Upper lobe of right lung (tissue), 1 donor: Measurements from ENCODE around the gene KRTAP5-10. TPM values are rescaled to one million over a fixed set of nuclear protein-coding genes. Genes with fewer than 3 reads are reported as not detected.
"Not testable (repeated sequence)": the region's sequence is repeated elsewhere in the genome, so short reads cannot be mapped to it uniquely, and the experiment has no call there.

ENCODE experiments used
- ATAC-seq: fragments of 200-7000 bp; cut with Tn5 transposase; one replicate; pipeline ENCODE4 v1.9.1; 2020; ENCODE audit warnings: mild to moderate bottlenecking, moderate library complexity
- DNase-seq: peaks from one replicate; pipeline ENCODE4 v3.0.0-alpha.2; 2020
- H3K27ac ChIP-seq: fragments of 200-600 bp; one replicate; pipeline ENCODE4 v1.8.0; 2022
- H3K27me3 ChIP-seq: fragments of 200-600 bp; one replicate; pipeline ENCODE4 v1.8.0; 2022; ENCODE audit warnings: mild to moderate bottlenecking
- H3K36me3 ChIP-seq: fragments of 200-600 bp; one replicate; pipeline ENCODE4 v1.8.0; 2022
- H3K4me1 ChIP-seq: fragments of 200-600 bp; one replicate; pipeline ENCODE4 v1.8.0; 2022
- H3K4me3 ChIP-seq: fragments of 200-600 bp; one replicate; pipeline ENCODE4 v1.8.0; 2022; ENCODE audit warnings: mild to moderate bottlenecking
- H3K9me3 ChIP-seq: fragments of 200-600 bp; one replicate; pipeline ENCODE4 v1.8.0; 2022
- intact Hi-C: fragments of 100-400 bp; cut with DNase I; formaldehyde crosslinking; loops from one replicate; pipeline ENCODE4 v1.11.0; 2022
- total RNA-seq: library from RNA; stranded (reverse); fragmentation: NEBNext Ultra II Directional; extraction: Animal tissue kit (Norgen Biotek cat#: 25700); gene quantifications from one replicate; pipeline ENCODE4 v1.2.1, GENCODE V29; 2021
- TF ChIP-seq, protein P1 (sequence below): fragments of 200-600 bp; IDR thresholded peaks from one replicate; pipeline ENCODE4 v1.8.0; 2022; ENCODE audit warnings: antibody characterized with exemption
- donor health status: DM: no; HTN: yes; CAD: no; lungs with severe emphysema.

KRTAP5-10 gene
- total RNA-seq, 1 donor from 2014 or later, result not detected

DNA sequence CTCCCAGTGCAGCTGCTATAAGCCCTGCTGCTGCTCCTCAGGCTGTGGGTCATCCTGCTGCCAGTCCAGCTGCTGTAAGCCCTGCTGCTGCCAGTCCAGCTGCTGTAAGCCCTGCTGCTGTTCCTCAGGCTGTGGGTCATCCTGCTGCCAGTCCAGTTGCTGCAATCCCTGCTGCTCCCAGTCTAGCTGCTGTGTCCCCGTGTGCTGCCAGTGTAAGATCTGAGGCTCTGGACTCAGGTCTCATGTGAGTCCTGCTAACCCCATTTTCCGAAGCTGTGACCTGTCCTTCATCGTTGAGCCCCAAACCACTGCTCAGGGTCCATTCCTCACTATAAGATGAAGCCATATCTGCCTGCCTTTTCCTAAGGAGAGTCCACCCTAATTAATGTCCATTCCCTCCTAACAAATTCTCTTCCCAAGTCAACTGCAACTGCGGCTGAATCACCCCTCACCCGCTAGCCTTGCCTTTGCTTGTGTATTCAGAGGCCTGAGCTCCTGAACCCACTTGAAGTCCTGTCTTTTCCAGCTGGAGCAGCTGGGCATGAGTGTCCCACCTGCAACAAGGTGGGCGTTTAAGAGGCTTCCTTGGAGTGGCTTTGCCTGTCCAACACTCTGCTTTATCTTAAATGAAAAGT lies 37.7 kb upstream of the KRTAP5-10 start:
- H3K4me1 ChIP-seq, result no peaks in the 10 kb centered on the region
- H3K9me3 ChIP-seq, result no peaks in the 10 kb centered on the region
- no peak overlapping the region for H3K27ac ChIP-seq
- ATAC-seq (no peak), DNase-seq (peak; percentile 6)
- no peaks in the 10 kb centered on the region for H3K36me3 ChIP-seq
- intact Hi-C loops, result no loop called here
- H3K4me3 ChIP-seq, result no peak overlapping the region
- TF ChIP-seq, protein P1, sequence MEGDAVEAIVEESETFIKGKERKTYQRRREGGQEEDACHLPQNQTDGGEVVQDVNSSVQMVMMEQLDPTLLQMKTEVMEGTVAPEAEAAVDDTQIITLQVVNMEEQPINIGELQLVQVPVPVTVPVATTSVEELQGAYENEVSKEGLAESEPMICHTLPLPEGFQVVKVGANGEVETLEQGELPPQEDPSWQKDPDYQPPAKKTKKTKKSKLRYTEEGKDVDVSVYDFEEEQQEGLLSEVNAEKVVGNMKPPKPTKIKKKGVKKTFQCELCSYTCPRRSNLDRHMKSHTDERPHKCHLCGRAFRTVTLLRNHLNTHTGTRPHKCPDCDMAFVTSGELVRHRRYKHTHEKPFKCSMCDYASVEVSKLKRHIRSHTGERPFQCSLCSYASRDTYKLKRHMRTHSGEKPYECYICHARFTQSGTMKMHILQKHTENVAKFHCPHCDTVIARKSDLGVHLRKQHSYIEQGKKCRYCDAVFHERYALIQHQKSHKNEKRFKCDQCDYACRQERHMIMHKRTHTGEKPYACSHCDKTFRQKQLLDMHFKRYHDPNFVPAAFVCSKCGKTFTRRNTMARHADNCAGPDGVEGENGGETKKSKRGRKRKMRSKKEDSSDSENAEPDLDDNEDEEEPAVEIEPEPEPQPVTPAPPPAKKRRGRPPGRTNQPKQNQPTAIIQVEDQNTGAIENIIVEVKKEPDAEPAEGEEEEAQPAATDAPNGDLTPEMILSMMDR, result no peak
- H3K27me3 ChIP-seq, result no peaks in the 10 kb centered on the region

DNA sequence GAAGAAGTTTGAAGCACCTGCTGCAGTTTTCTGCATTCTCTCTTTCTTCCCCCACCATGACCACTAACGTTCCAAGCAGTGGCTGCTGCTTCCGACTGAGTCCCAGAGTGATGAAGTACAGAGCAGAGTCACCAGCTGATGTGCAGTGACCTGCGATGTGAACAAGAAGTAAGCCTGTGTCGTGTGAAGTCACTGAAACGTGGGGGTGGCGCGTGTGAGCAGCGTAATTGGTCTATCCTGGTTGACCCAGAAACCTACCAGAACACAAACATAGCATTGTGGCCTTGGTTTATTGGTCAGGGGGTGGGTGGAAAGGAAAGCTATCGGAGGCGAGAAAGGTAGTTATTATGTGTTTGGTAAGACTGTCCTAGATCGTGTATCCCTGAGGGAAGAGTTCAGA lies 34.8 kb upstream of the KRTAP5-10 start:
- H3K27ac ChIP-seq, result no peak overlapping the region
- intact Hi-C loops, result no loop called here
- DNase-seq (peak; percentile 16), ATAC-seq (no peak)
- H3K36me3 ChIP-seq, result no peaks in the 10 kb centered on the region
- H3K27me3 ChIP-seq, result no peaks in the 10 kb centered on the region
- no peak overlapping the region for H3K4me3 ChIP-seq
- H3K9me3 ChIP-seq, result no peaks in the 10 kb centered on the region
- TF ChIP-seq, protein P1, result no peak
- no peaks in the 10 kb centered on the region for H3K4me1 ChIP-seq

DNA sequence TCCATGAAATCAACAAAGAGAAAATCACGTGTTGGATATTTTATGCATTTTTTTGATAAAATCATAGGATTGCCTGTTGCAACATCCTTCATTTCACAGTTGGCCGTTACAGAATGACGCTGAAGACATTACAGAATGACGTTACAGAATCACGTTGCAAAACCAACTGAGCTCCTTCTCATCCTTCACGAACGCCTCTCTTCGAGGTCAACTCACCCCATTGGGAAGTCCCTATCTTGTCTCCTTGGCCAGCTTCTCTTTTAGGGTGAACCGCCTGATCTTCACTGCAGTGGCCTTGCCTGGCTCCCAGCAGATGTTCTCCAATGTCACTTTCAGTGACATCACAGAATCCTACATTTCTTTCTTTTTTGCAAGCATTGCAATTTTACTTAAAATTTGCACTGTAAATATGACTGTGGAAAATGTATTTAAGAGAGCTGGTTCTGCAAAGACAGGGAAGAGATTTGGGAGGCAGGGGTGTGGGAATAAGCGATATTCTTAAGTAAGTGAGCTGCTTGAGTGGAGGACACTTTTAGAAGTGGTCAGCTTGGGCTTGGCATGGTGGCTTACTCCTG lies 33.2 kb upstream of the KRTAP5-10 start:
- TF ChIP-seq, protein P1, result no peak
- DNase-seq (no peak), ATAC-seq (no peak)
- H3K27me3 ChIP-seq, result no peaks in the 10 kb centered on the region
- no peaks in the 10 kb centered on the region for H3K9me3 ChIP-seq
- H3K4me1 ChIP-seq, result no peaks in the 10 kb centered on the region
- H3K4me3 ChIP-seq, result no peak overlapping the region
- H3K27ac ChIP-seq, result no peak overlapping the region
- intact Hi-C loops, result no loop called here
- H3K36me3 ChIP-seq, result no peaks in the 10 kb centered on the region

DNA sequence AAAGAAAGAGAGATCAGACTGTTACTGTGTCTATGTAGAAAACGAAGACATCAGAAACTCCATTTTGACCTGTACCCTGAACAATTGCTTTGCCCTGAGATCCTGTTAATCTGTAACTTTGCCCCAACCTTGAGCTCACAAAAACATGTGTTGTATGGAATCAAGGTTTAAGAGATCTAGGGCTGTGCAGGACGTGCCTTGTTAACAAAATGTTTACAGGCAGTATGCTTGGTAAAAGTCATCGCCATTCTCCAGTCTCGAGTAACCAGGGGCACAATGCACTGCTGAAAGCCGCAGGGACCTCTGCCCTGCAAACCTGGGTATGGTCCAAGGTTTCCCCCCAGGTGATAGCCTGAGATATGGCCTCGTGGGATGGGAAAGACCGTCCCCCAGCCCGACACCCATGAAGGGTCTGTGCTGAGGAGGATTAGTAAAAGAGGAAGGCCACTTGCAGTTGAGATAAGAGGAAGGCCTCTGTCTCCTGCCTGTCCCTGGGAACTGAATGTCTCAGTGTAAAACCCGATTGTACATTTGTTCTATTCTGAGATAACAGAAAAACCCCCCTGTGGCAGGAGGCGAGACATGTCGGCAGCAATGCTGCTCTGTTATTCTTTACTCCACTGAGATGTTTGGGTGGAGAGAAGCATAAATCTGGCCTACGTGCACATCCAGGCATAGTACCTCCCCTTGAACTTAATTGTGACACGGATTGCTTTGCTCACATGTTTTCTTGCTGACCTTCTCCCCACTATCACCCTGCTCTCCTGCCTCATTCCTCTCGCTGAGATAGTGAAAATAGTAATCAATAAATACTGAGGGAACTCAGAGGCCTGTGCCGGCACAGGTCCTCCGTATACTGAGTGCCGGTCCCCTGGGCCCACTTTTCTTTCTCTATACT lies 30.4 kb upstream of the KRTAP5-10 start:
- H3K9me3 ChIP-seq, H3K27ac ChIP-seq, ATAC-seq, H3K4me1 ChIP-seq, H3K36me3 ChIP-seq, intact Hi-C loops, H3K4me3 ChIP-seq, H3K27me3 ChIP-seq: not testable (repeated sequence)
- peak; percentile 25 for DNase-seq

DNA sequence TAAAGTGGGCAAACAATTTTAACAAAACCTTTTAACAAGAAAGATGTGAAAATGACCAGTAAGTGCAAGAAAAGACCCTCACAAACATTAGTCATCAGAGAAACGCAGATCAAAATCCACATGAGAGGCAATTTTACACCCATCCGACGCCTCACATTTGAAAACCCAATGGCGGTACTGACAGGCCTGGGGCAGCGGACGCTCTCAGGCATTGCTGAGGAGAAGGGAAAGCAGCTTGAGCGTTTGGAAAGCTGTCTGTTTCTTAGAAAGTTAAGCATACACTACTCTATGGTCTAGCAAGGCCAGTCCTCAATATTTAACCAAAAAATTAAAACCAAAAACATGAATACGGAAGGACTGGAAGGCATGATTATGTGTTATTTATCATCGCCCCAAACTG lies 29.5 kb upstream of the KRTAP5-10 start:
- no peak overlapping the region for H3K4me3 ChIP-seq
- no peaks in the 10 kb centered on the region for H3K27me3 ChIP-seq
- TF ChIP-seq, protein P1, result no peak
- intact Hi-C loops, result no loop called here
- DNase-seq (no peak), ATAC-seq (no peak)
- H3K27ac ChIP-seq, result no peak overlapping the region
- no peaks in the 10 kb centered on the region for H3K36me3 ChIP-seq
- H3K4me1 ChIP-seq, result no peaks in the 10 kb centered on the region
- no peaks in the 10 kb centered on the region for H3K9me3 ChIP-seq

DNA sequence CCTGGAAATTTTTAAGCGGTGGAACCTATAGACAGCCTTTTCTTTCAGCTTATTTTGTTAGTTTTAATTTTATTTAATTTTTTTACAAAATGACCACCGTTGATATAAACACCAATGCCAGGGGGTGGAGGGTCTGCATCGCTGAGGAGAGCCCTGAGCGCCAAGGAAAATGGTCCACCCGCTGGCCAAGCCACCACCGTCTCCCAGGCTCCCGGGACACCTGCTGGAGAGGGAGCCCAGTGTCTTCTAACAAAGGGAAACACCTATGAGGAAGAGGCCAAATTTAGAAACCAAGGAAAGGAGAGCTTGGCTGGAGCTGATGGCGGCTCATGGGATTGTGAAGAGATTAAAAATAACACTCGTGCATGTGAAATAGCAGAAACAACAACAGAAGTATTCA lies 27.8 kb upstream of the KRTAP5-10 start:
- H3K27ac ChIP-seq, result no peak overlapping the region
- no peak for ATAC-seq
- intact Hi-C loops, result no loop called here
- TF ChIP-seq, protein P1, result no peak
- no peaks in the 10 kb centered on the region for H3K4me1 ChIP-seq
- no peaks in the 10 kb centered on the region for H3K27me3 ChIP-seq
- H3K9me3 ChIP-seq, result no peaks in the 10 kb centered on the region
- peak; percentile 40 for DNase-seq
- no peak overlapping the region for H3K4me3 ChIP-seq
- H3K36me3 ChIP-seq, result no peaks in the 10 kb centered on the region

DNA sequence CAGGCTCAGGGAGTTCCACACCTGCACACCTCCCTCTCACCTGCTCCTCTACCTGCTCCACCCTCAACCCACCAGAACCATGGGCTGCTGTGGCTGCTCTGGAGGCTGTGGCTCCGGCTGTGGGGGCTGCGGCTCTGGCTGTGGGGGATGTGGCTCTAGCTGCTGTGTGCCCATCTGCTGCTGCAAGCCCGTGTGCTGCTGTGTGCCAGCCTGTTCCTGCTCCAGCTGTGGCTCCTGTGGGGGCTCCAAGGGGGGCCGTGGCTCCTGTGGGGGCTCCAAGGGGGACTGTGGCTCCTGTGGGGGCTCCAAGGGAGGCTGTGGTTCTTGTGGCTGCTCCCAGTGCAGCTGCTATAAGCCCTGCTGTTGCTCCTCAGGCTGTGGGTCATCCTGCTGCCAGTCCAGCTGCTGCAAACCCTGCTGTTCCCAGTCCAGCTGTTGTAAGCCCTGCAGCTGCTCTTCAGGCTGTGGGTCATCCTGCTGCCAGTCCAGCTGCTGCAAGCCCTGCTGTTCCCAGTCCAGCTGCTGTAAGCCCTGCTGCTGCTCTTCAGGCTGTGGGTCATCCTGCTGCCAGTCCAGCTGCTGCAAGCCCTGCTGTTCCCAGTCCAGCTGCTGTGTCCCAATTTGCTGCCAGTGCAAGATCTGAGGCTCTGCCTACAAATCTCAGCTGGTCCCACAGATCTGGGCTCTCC lies 27.2 kb upstream of the KRTAP5-10 start, which contains the start of gene KRTAP5-8:
Gene KRTAP5-8, plus strand, starts transcription at position 49 of the 689 bp plus-strand sequence. Its CDS starts 31 bp downstream, at position 80.
- ATAC-seq, intact Hi-C loops, H3K4me3 ChIP-seq, H3K9me3 ChIP-seq, H3K4me1 ChIP-seq, H3K36me3 ChIP-seq, H3K27me3 ChIP-seq, H3K27ac ChIP-seq: not testable (repeated sequence)
- peak; percentile 52 for DNase-seq
